Upper lobe of left lung (tissue), 6 donors: ENCODE data around the gene COL27A1. TPM values are rescaled to one million over a fixed set of nuclear protein-coding genes. Genes with fewer than 3 reads are reported as not detected.

Experiments used
- ATAC-seq, 2 donors: fragments of 200-7000 bp; cut with Tn5 transposase; one replicate each; pipeline ENCODE4 v1.9.1; 2022; ENCODE audit warnings: mild to moderate bottlenecking in 2 of 2, moderate library complexity in 2 of 2; ENCODE audit not compliant: low FRiP score in 2 of 2
- DNase-seq, 2 donors: peaks; one replicate each; pipeline ENCODE4 v3.0.0-alpha.2; 2019 to 2020
- H3K27ac ChIP-seq, 4 donors: fragments of 200-600 bp; sonication (generic); one replicate each; pipeline ENCODE4 v1.5.1; 2016 to 2019
- H3K27me3 ChIP-seq, 4 donors: fragments of 200-600 bp; sonication (generic); one replicate each; pipeline ENCODE4 v1.5.1; 2017 to 2019
- H3K36me3 ChIP-seq, 4 donors: fragments of 200-600 bp; sonication (generic); one replicate each; pipeline ENCODE4 v1.5.1; 2016 to 2019
- H3K4me1 ChIP-seq, 4 donors: fragments of 200-600 bp; sonication (generic); one replicate each; pipeline ENCODE4 v1.5.1; 2018 to 2019
- H3K4me3 ChIP-seq, 4 donors: fragments of 200-600 bp; sonication (generic); one replicate each; pipeline ENCODE4 v1.5.1; 2017 to 2019; ENCODE audit warnings: mild to moderate bottlenecking in 2 of 4, moderate library complexity in 1 of 4
- H3K9me3 ChIP-seq, 4 donors: fragments of 200-600 bp; sonication (generic); one replicate each; pipeline ENCODE4 v1.5.1; 2018 to 2019
- CTCF ChIP-seq, 6 experiments: fragments of 450-650 bp in 4 of 6; fragments of 200-600 bp in 2 of 6; sonication (generic) in 2 of 6; IDR thresholded peaks; one replicate each; pipeline ENCODE4 v1.5.1; 2016 to 2019; ENCODE audit warnings: antibody characterized with exemption in 6 of 6
- EP300 ChIP-seq, 4 donors: sonication (generic); formaldehyde crosslinking; IDR thresholded peaks; one replicate each; pipeline ENCODE4 v1.5.1; 2017; ENCODE audit warnings: antibody characterized with exemption in 4 of 4, control low read depth in 2 of 4
- POLR2A ChIP-seq, 4 donors: fragments of 450-650 bp; IDR thresholded peaks; one replicate each; pipeline ENCODE4 v1.5.1; 2016 to 2017; ENCODE audit warnings: antibody characterized with exemption in 4 of 4, mild to moderate bottlenecking in 2 of 4
- POLR2AphosphoS5 ChIP-seq, 2 donors: sonication (generic); formaldehyde crosslinking; IDR thresholded peaks; one replicate each; pipeline ENCODE4 v1.5.1; 2017; ENCODE audit warnings: antibody characterized with exemption in 2 of 2
- WGBS, 2 donors: methylation state at CpG; one replicate each; pipeline ENCODE4 v1.1.5; 2017 to 2018; 5-methylcytosine and 5-hydroxymethylcytosine counted together
- total RNA-seq, 6 donors: library from RNA; depleted of rRNA in 4 of 6; stranded (reverse); fragments of >200 nt in 4 of 6; gene quantifications; one replicate each; pipeline versions ENCODE4 v1.1.0 to v1.2.1, GENCODE V29; 2016 to 2021
- donor health status: DM: no; HTN: no; CAD: no; lungs with moderate emphysema.
- donor health status: DM: no; HTN: yes; CAD: no; lungs with severe emphysema.

COL27A1 gene
- total RNA-seq, 6 donors from 2014 or later = 4.0 to 55.5 (median 9.2) TPM

- Histone ChIP-seq H3K4me3 (no peak overlapping the region), H3K9me3 (no peaks in the 10 kb centered on the region), H3K4me1 (no peaks in the 10 kb centered on the region), H3K36me3 (peaks cover 56 to 100% (median 95%) of the 10 kb centered on the region in 4 donors), H3K27me3 (no peaks in the 10 kb centered on the region), H3K27ac (no peak overlapping the region)
- no peak for TF ChIP-seq POLR2A (IDR thresholded peaks at IDR 0.05)
- TF ChIP-seq EP300 (IDR thresholded peaks at IDR 0.05) = no peak
- no peak for DNase-seq
- no peak for ATAC-seq
- whole genome bisulfite sequencing, 2 donors = 90 to 93% methylated on average over 8 to 12 of the region's 12 CpGs
Measured at GRCh38 chr9:114341152-114341830, 186.0 kb downstream of the COL27A1 start.

DNA sequence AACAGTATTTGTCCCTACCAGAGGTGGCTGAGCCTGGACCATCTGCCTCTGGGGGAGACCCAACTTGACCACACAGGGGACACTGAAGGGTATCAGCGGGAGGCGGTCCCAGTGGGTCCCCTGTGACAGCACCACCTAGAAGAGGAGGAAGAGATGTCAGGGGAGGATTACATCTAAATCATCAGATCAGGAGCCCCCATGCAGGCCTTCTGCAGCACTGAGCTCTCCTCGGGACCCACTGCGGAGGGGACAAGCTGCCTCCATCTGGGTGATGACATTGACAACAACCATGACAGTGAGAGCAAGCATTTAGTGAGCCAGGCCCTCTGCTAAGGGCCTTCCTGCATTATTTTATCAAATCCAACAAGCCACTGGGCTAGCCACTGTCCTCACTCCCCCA lies 186.7 kb downstream of the COL27A1 start:
- DNase-seq = no peak
- WGBS, 2 donors = 97 to 100% methylated on average over 4 of the region's 4 CpGs
- peaks cover 60 to 100% (median 95%) of the 10 kb centered on the region in 4 donors for H3K36me3 ChIP-seq
- H3K27ac ChIP-seq = no peak overlapping the region
- TF ChIP-seq CTCF (IDR thresholded peaks at IDR 0.05) (no peak), POLR2AphosphoS5 (IDR thresholded peaks at IDR 0.05) (no peak), POLR2A (IDR thresholded peaks at IDR 0.05) (no peak), EP300 (IDR thresholded peaks at IDR 0.05) (no peak)
- H3K27me3 ChIP-seq = no peaks in the 10 kb centered on the region
- ATAC-seq = no peak
- no peaks in the 10 kb centered on the region for H3K4me1 ChIP-seq
- no peak overlapping the region for H3K4me3 ChIP-seq
- no peaks in the 10 kb centered on the region for H3K9me3 ChIP-seq

- H3K27ac ChIP-seq = no peak overlapping the region
- no peaks in the 10 kb centered on the region for H3K9me3 ChIP-seq
- ATAC-seq = no peak
- H3K27me3 ChIP-seq = no peaks in the 10 kb centered on the region
- TF ChIP-seq POLR2AphosphoS5 (IDR thresholded peaks at IDR 0.05) = no peak
- no peak for TF ChIP-seq CTCF (IDR thresholded peaks at IDR 0.05)
- TF ChIP-seq EP300 (IDR thresholded peaks at IDR 0.05) = no peak
- no peak for TF ChIP-seq POLR2A (IDR thresholded peaks at IDR 0.05)
- no peaks in the 10 kb centered on the region for H3K4me1 ChIP-seq
- peaks cover 57 to 100% (median 95%) of the 10 kb centered on the region in 4 donors for H3K36me3 ChIP-seq
- H3K4me3 ChIP-seq = no peak overlapping the region
- DNase-seq = no peak
- 94 to 98% methylated on average over 3 to 5 of the region's 5 CpGs for WGBS, 2 donors
Measured at GRCh38 chr9:114342755-114343440, 187.6 kb downstream of the COL27A1 start.

- Histone ChIP-seq H3K36me3 (peaks cover 53 to 100% (median 95%) of the 10 kb centered on the region in 4 donors), H3K27me3 (no peaks in the 10 kb centered on the region), H3K4me1 (peaks cover 3 to 4% (median 3%) of the 10 kb centered on the region in 4 donors), H3K4me3 (no peak overlapping the region), H3K27ac (no peak overlapping the region), H3K9me3 (no peaks in the 10 kb centered on the region)
- DNase-seq (no peak), ATAC-seq (no peak)
- 90 to 94% methylated on average over 8 to 9 of the region's 9 CpGs for WGBS, 2 donors
- no peak for TF ChIP-seq POLR2AphosphoS5 (IDR thresholded peaks at IDR 0.05)
Measured at GRCh38 chr9:114343471-114344187, 188.3 kb downstream of the COL27A1 start.

- H3K27me3 ChIP-seq = no peaks in the 10 kb centered on the region
- ATAC-seq = no peak
- H3K27ac ChIP-seq = no peak overlapping the region
- no peak overlapping the region for H3K4me3 ChIP-seq
- no peak for TF ChIP-seq EP300 (IDR thresholded peaks at IDR 0.05)
- no peak for TF ChIP-seq POLR2AphosphoS5 (IDR thresholded peaks at IDR 0.05)
- TF ChIP-seq CTCF (IDR thresholded peaks at IDR 0.05) = no peak
- TF ChIP-seq POLR2A (IDR thresholded peaks at IDR 0.05) = no peak
- DNase-seq = no peak
- H3K36me3 ChIP-seq = peaks cover 53 to 100% (median 95%) of the 10 kb centered on the region in 4 donors
- H3K4me1 ChIP-seq = peaks cover 7 to 9% (median 8%) of the 10 kb centered on the region in 4 donors
- WGBS, 2 donors = 94 to 95% methylated on average over 11 of the region's 11 CpGs
- no peaks in the 10 kb centered on the region for H3K9me3 ChIP-seq
Measured at GRCh38 chr9:114344188-114344566, 188.8 kb downstream of the COL27A1 start.
